Stimulated activated CD4-positive, alpha-beta T cell treated with anti-CD3 and anti-CD28 coated beads, Interleukin-12 subunit alpha, Interleukin-12 subunit beta, amount 100 ng/mL, for 24 hours (primary cell): ENCODE measurements around the gene GALNT11.

Source experiments
- DNase-seq, 2 experiments: peaks; one replicate each; pipeline ENCODE4 v3.0.0-alpha.2; 2020; ENCODE audit warnings: low read depth in 2 of 2

The GALNT11 gene

GRCh38 chr7:152148706-152149105, 123.2 kb downstream of the GALNT11 start:
- DNase-seq: no peak

GRCh38 chr7:152149363-152149762, 123.9 kb downstream of the GALNT11 start:
- no peak for DNase-seq

DNA sequence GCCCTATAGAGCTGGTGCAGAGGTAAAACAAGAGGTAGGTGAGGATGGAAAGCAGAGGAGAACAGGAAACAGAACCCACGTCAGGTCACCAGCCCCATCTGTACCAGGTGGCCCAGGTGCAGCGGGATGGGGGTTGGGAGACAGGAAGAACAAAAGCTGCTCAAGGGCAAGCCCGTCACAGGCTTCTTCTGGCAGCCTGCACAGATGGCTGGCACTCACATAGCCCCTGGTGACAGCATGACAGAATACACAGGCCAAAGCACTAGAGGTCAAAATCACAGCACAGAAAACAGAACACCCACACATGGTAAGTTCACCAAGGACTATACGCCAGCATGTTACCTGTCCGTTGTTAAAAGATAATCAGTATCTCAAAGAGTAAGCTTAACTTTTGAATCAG, 126.8 kb downstream of the GALNT11 start:
- no peak for DNase-seq

DNA sequence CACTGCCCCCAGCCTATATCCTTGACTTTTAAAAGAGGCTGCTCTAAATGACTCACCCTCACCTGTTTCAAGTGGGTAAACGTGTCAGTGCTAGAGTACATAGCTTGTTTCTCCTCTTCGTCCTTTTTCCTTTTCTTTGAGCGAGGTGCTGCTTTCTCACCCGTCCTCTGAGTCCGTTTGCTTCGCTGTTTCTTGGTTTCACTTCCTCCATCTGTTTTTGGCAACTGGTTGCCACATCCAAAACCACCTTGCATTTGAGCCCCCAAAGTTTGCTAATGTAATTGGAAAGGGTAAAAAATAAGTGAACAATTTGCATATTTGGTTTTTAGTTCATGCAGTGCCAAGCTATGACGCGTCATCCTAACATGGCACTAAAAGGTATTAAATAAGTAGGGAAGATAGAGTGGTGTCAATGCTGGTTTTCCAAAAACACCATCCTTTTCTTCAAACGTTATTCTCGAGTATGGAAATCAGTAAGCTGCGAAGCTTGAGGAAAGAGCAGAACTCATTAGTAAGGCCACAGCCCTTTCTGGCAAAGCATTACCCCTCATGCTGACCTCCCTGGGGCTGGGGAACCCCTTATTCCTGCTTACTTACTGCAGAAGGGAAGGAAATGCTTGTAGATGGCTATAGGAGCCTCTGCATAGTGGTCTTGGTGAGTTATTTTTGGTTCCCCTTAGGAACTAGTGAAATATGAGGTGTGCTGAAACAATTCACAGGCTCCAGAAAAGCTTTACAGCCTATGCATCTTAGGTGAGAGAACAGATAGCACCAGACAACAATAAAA, 133.5 kb downstream of the GALNT11 start:
- DNase-seq: no peak

GRCh38 chr7:152161171-152161570, 135.7 kb downstream of the GALNT11 start:
- DNase-seq: no peak

GRCh38 chr7:152162287-152162686, 136.8 kb downstream of the GALNT11 start:
- no peak for DNase-seq
